ENCODE measurements around the gene TPRN.
A peak's percentile ranks its signal among the peaks of the same experiment; 100 is the strongest.

The TPRN gene

DNA sequence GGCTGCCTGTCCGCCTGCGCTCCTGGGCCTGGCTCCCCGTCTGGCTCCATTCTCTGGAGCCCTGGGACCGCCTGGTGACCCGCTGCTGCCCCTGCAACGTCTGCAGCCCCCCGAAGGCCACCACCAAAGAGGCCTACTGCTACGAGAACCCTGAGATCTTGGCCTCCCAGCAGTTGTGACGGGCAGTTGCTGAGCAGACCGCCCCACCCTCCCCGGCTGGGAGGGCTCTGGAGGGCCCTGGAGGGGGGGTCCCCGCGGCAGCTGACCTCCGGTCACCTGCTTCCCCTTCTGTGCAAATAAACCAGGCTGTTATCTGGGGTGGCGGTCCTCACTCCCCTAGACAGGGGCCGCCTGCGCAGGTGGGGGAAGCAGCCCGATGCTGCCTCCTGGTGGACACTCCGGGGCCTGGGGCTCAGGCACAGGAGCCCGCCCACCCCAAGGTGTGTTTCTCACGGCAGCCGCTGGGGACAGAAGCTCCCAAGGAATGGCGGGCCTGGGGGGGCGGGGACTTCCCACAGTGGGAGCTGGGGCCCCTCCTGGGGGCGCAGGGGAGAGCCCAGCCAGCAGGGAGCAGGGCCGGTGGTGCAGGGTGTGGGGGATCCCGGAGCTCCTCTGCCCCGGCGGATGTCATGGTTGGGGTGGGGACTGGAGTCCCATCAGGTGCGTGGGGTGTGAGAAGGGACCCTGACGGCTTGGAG is 35.8 kb upstream of the TPRN start:
- Histone ChIP-seq H2BK12ac (ENCODE audit: low read length) (no peak overlapping the region), H2BK5ac (ENCODE audit: low read depth, low read length, poor library complexity) (no peak overlapping the region), H3K18ac (ENCODE audit: low read length) (peak overlapping the region; percentile 30), H3K4me3 (ENCODE audit: low read depth, low read length) (no peak overlapping the region), H3K9ac (ENCODE audit: low read length) (no peak overlapping the region), H2AK5ac (ENCODE audit: low read length) (peak overlapping the region; percentile 66), H3K4me1 (ENCODE audit: control insufficient read depth in 1 of 2, insufficient read depth in 2 of 2, low read length in 2 of 2) (peaks cover 5% of the 10 kb centered on the region in 2 experiments), H4K12ac (ENCODE audit: low read depth, low read length) (no peak overlapping the region), H3K27me3 (ENCODE audit: insufficient read depth, low read length) (no peaks in the 10 kb centered on the region), H2AFZ (ENCODE audit: insufficient read depth, low read length, poor library complexity) (no peak overlapping the region), H3K14ac (ENCODE audit: low read length) (peak overlapping the region; percentile 10), H2BK120ac (ENCODE audit: insufficient read depth, low read length, poor library complexity) (no peak overlapping the region), H3K79me2 (ENCODE audit: control insufficient read depth, insufficient read depth, low read length, poor library complexity) (peaks cover 7% of the 10 kb centered on the region), H3K23ac (ENCODE audit: low read length) (no peak overlapping the region), H3K4ac (ENCODE audit: low read depth, low read length) (peak overlapping the region; percentile 17), H3K4me2 (ENCODE audit: low read length) (peak overlapping the region; percentile 42), H4K8ac (ENCODE audit: low read depth, low read length) (peak overlapping the region; percentile 22), H3K27ac (ENCODE audit: low read depth, low read length) (no peak overlapping the region), H4K91ac (ENCODE audit: low read depth, low read length) (no peak overlapping the region), H3K36me3 (ENCODE audit: control insufficient read depth in 1 of 2, insufficient read depth in 2 of 2, low read length in 2 of 2) (no peaks in the 10 kb centered on the region), H3K9me3 (ENCODE audit: insufficient read depth, low read depth, low read length) (no peaks in the 10 kb centered on the region), H3K79me1 (ENCODE audit: low read length) (peaks cover 8% of the 10 kb centered on the region)
- no CpG with 5 or more reads among the region's 31 CpGs for WGBS (ENCODE audit: extremely low coverage, insufficient coverage, insufficient read length)
- DNase-seq: peak; percentile 75 to 84

DNA sequence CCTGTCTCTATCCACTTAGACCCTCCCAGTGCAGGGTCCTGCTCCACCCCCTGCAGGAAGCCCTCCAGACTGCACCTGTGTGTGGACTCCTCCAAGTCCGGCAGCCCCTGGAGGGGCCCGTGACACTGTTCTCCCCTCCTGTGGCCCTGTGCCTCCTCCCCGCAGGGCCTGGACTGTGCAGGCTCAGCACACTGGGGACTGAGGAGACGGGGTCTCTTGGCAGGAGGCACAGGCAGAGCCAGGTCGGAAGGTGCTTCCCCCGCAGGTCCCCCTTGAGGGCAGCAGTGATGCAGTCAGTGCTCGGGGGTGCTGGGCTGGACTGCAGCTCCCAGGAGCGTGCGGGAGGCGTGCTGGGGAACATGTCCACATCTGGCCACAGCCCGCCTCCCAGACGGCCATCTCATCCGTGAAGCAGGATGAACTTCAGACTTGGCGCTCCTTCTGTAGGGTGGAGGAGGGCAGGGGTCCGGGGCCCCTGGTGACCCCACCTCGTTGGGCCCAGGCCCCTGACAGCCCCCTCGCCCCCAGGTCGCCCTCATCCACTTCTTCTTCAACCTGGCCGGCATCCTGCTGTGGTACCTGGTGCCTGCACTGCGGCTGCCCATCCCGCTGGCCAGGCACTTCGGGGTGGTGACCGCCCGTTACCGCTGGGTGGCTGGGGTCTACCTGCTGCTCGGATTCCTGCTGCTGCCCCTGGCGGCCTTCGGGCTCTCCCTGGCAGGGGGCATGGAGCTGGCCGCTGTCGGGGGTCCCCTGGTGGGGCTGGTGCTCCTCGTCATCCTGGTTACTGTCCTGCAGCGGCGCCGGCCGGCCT is 35.1 kb upstream of the TPRN start:
- Histone ChIP-seq H4K12ac (ENCODE audit: low read depth, low read length) (no peak overlapping the region), H3K36me3 (ENCODE audit: control insufficient read depth in 1 of 2, insufficient read depth in 2 of 2, low read length in 2 of 2) (no peaks in the 10 kb centered on the region), H3K14ac (ENCODE audit: low read length) (no peak overlapping the region), H2AK5ac (ENCODE audit: low read length) (no peak overlapping the region), H3K4me2 (ENCODE audit: low read length) (no peak overlapping the region), H3K27me3 (ENCODE audit: insufficient read depth, low read length) (no peaks in the 10 kb centered on the region), H3K27ac (ENCODE audit: low read depth, low read length) (no peak overlapping the region), H3K18ac (ENCODE audit: low read length) (no peak overlapping the region), H2BK5ac (ENCODE audit: low read depth, low read length, poor library complexity) (no peak overlapping the region), H3K4me1 (ENCODE audit: control insufficient read depth in 1 of 2, insufficient read depth in 2 of 2, low read length in 2 of 2) (peaks cover 5% of the 10 kb centered on the region in 2 experiments), H3K4me3 (ENCODE audit: low read depth, low read length) (no peak overlapping the region), H3K9me3 (ENCODE audit: insufficient read depth, low read depth, low read length) (no peaks in the 10 kb centered on the region), H3K9ac (ENCODE audit: low read length) (no peak overlapping the region), H3K23ac (ENCODE audit: low read length) (no peak overlapping the region), H4K8ac (ENCODE audit: low read depth, low read length) (no peak overlapping the region), H3K4ac (ENCODE audit: low read depth, low read length) (no peak overlapping the region), H4K91ac (ENCODE audit: low read depth, low read length) (no peak overlapping the region), H3K79me1 (ENCODE audit: low read length) (peaks cover 6% of the 10 kb centered on the region), H3K79me2 (ENCODE audit: control insufficient read depth, insufficient read depth, low read length, poor library complexity) (peaks cover 5% of the 10 kb centered on the region), H2BK12ac (ENCODE audit: low read length) (no peak overlapping the region), H2AFZ (ENCODE audit: insufficient read depth, low read length, poor library complexity) (no peak overlapping the region), H2BK120ac (ENCODE audit: insufficient read depth, low read length, poor library complexity) (no peak overlapping the region)
- DNase-seq: no peak
- WGBS (ENCODE audit: extremely low coverage, insufficient coverage, insufficient read length): no CpG with 5 or more reads among the region's 35 CpGs

DNA sequence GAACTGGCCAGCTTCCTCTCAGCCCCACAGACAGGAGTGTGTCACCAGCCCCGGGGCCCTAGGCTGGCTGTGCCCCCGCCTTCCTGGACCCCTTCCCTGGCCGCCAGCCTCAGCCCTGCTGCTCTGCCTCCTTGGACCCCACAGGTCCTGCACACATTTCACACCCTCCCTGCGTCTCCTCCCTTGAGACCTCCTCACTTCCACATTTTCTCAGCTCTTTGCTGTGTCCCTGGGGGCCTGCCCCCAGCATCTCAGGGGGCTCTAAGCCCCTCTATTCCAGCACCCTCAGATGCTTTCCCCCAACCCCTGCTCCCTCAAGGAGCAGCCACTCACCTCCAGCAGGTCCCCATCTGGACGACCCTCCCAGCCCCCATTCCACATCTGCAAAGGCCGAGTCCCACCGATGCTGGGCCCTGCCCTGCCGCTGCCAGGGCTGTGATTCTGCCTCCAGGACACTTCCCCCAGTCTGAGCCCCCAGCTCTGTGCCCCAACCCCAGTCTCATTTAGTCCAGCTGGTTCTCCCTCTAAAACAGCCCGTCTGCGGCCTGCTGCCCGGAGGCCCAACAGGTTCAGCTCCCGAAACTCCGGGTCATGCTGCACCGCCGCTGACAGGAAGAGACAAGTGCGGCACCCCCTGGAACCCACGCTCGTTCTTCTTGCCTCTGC is 34.4 kb upstream of the TPRN start:
- Histone ChIP-seq H3K27ac (ENCODE audit: low read depth, low read length) (no peak overlapping the region), H3K4me1 (ENCODE audit: control insufficient read depth in 1 of 2, insufficient read depth in 2 of 2, low read length in 2 of 2) (peaks cover 5% of the 10 kb centered on the region in 2 experiments), H3K79me2 (ENCODE audit: control insufficient read depth, insufficient read depth, low read length, poor library complexity) (no peaks in the 10 kb centered on the region), H3K79me1 (ENCODE audit: low read length) (no peaks in the 10 kb centered on the region), H3K4me3 (ENCODE audit: low read depth, low read length) (no peak overlapping the region), H3K27me3 (ENCODE audit: insufficient read depth, low read length) (no peaks in the 10 kb centered on the region), H2BK5ac (ENCODE audit: low read depth, low read length, poor library complexity) (no peak overlapping the region), H2AFZ (ENCODE audit: insufficient read depth, low read length, poor library complexity) (no peak overlapping the region), H2AK5ac (ENCODE audit: low read length) (no peak overlapping the region), H3K23ac (ENCODE audit: low read length) (no peak overlapping the region), H4K91ac (ENCODE audit: low read depth, low read length) (no peak overlapping the region), H3K18ac (ENCODE audit: low read length) (no peak overlapping the region), H3K4ac (ENCODE audit: low read depth, low read length) (no peak overlapping the region), H4K8ac (ENCODE audit: low read depth, low read length) (no peak overlapping the region), H3K14ac (ENCODE audit: low read length) (no peak overlapping the region), H2BK120ac (ENCODE audit: insufficient read depth, low read length, poor library complexity) (no peak overlapping the region), H4K12ac (ENCODE audit: low read depth, low read length) (no peak overlapping the region), H3K9me3 (ENCODE audit: insufficient read depth, low read depth, low read length) (no peaks in the 10 kb centered on the region), H3K36me3 (ENCODE audit: control insufficient read depth in 1 of 2, insufficient read depth in 2 of 2, low read length in 2 of 2) (no peaks in the 10 kb centered on the region), H3K9ac (ENCODE audit: low read length) (no peak overlapping the region), H2BK12ac (ENCODE audit: low read length) (no peak overlapping the region), H3K4me2 (ENCODE audit: low read length) (no peak overlapping the region)
- DNase-seq: no peak
- WGBS (ENCODE audit: extremely low coverage, insufficient coverage, insufficient read length): no CpG with 5 or more reads among the region's 18 CpGs

DNA sequence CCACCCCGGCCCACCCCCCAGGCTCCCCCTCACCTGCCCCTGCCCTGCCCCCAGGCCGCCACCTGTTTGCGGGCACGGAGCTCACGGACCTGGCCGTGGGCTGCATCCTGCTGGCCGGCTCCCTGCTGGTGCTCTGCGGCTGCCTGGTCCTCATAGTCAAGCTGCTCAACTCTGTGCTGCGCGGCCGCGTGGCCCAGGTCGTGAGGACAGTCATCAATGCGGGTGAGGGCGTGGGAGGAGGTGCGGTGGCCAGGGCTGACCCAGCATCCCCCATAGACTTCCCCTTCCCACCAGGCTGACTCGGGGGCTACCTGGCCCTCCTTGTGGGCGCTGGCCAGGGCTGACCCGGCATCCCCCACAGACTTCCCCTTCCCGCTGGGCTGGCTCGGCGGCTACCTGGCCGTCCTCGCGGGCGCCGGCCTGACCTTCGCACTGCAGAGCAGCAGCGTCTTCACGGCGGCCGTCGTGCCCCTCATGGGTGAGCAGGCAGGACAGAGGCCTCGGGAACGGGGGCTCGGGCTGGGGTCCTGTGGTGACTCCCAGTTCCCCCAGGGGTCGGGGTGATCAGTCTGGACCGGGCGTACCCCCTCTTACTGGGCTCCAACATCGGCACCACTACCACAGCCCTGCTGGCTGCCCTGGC is 33.6 kb upstream of the TPRN start:
- no peak overlapping the region for H3K14ac ChIP-seq (ENCODE audit: low read length)
- H3K9ac ChIP-seq (ENCODE audit: low read length): no peak overlapping the region
- no peaks in the 10 kb centered on the region for H3K27me3 ChIP-seq (ENCODE audit: insufficient read depth, low read length)
- no peaks in the 10 kb centered on the region for H3K79me2 ChIP-seq (ENCODE audit: control insufficient read depth, insufficient read depth, low read length, poor library complexity)
- H4K91ac ChIP-seq (ENCODE audit: low read depth, low read length): no peak overlapping the region
- no peak overlapping the region for H2AFZ ChIP-seq (ENCODE audit: insufficient read depth, low read length, poor library complexity)
- H3K4ac ChIP-seq (ENCODE audit: low read depth, low read length): no peak overlapping the region
- no peak overlapping the region for H2BK12ac ChIP-seq (ENCODE audit: low read length)
- no peak overlapping the region for H3K23ac ChIP-seq (ENCODE audit: low read length)
- no peak overlapping the region for H4K8ac ChIP-seq (ENCODE audit: low read depth, low read length)
- peaks cover 5 to 8% of the 10 kb centered on the region in 2 experiments for H3K4me1 ChIP-seq (ENCODE audit: control insufficient read depth in 1 of 2, insufficient read depth in 2 of 2, low read length in 2 of 2)
- H2AK5ac ChIP-seq (ENCODE audit: low read length): no peak overlapping the region
- no peak overlapping the region for H4K12ac ChIP-seq (ENCODE audit: low read depth, low read length)
- no peak overlapping the region for H3K4me3 ChIP-seq (ENCODE audit: low read depth, low read length)
- H3K36me3 ChIP-seq (ENCODE audit: control insufficient read depth in 1 of 2, insufficient read depth in 2 of 2, low read length in 2 of 2): no peaks in the 10 kb centered on the region
- H3K18ac ChIP-seq (ENCODE audit: low read length): no peak overlapping the region
- no peaks in the 10 kb centered on the region for H3K9me3 ChIP-seq (ENCODE audit: insufficient read depth, low read depth, low read length)
- no CpG with 5 or more reads among the region's 40 CpGs for WGBS (ENCODE audit: extremely low coverage, insufficient coverage, insufficient read length)
- H2BK5ac ChIP-seq (ENCODE audit: low read depth, low read length, poor library complexity): no peak overlapping the region
- no peak overlapping the region for H2BK120ac ChIP-seq (ENCODE audit: insufficient read depth, low read length, poor library complexity)
- H3K4me2 ChIP-seq (ENCODE audit: low read length): no peak overlapping the region
- no peaks in the 10 kb centered on the region for H3K79me1 ChIP-seq (ENCODE audit: low read length)
- no peak overlapping the region for H3K27ac ChIP-seq (ENCODE audit: low read depth, low read length)
- peak in 1 of 2 donors; percentile 28 for DNase-seq

All from trophoblast cell (in vitro differentiated cells and primary cell).